K562 (cell line): Measurements from ENCODE around the gene PHF11. TPM values are rescaled to one million over a fixed set of nuclear protein-coding genes. Genes with fewer than 3 reads are reported as not detected.
A peak's percentile ranks its signal among the peaks of the same experiment; 100 is the strongest.

Experiments
- CHD2 ChIP-seq: IDR thresholded peaks from 2 replicates; pipeline ENCODE4 v1.6.1; 2011; ENCODE audit warnings: low read depth, low read length
- EGR1 ChIP-seq: fragments of 450-650 bp; conservative IDR thresholded peaks from 2 replicates; pipeline ENCODE4 v1.6.1; 2017; ENCODE audit warnings: mild to moderate bottlenecking
- ELF2 ChIP-seq: fragments of 250-450 bp; sonication (Bioruptor Pico); IDR thresholded peaks from 2 replicates; pipeline ENCODE4 v1.5.0; 2021; ENCODE audit warnings: mild to moderate bottlenecking
- GABPB2 ChIP-seq: fragments of 250-450 bp; sonication (Bioruptor Pico); conservative IDR thresholded peaks from 2 replicates; pipeline ENCODE4 v1.5.1; 2021; ENCODE audit warnings: mild to moderate bottlenecking
- HOXB6 ChIP-seq: fragments of 250-450 bp; sonication (Bioruptor Pico); IDR thresholded peaks from 2 replicates; pipeline ENCODE4 v1.5.1; 2022; ENCODE audit warnings: mild to moderate bottlenecking, borderline replicate concordance
- IRF2 ChIP-seq: sonication (generic); formaldehyde crosslinking; IDR thresholded peaks from 2 replicates; pipeline ENCODE4 v1.8.1; 2022; ENCODE audit warnings: mild to moderate bottlenecking, missing genetic modification reagents
- MCM2 ChIP-seq: fragments of 450-650 bp; IDR thresholded peaks from 2 replicates; pipeline ENCODE4 v1.6.1; 2017; ENCODE audit warnings: low read depth, mild to moderate bottlenecking
- NCOA4 ChIP-seq: fragments of 450-650 bp; IDR thresholded peaks from 2 replicates; pipeline ENCODE4 v1.6.1; 2018; ENCODE audit warnings: mild to moderate bottlenecking; ENCODE audit not compliant: partially characterized antibody
- POLR2G ChIP-seq: fragments of 200-400 bp; formaldehyde crosslinking; IDR thresholded peaks from 2 replicates; pipeline ENCODE4 v1.6.1; 2017; ENCODE audit warnings: low read depth, mild to moderate bottlenecking, antibody characterized with exemption, low read length, moderate library complexity
- POLR2H ChIP-seq: IDR thresholded peaks from 2 replicates; pipeline ENCODE4 v1.6.1; 2016; ENCODE audit warnings: missing genetic modification characterization, low read depth, mild to moderate bottlenecking, control low read depth, missing compliant biosample characterization, moderate library complexity
- POLR3G ChIP-seq: IDR thresholded peaks from 2 replicates; pipeline ENCODE4 v1.6.1; 2011; ENCODE audit not compliant: insufficient read length, insufficient replicate concordance; ENCODE audit errors: extremely low read depth
- RBM17 ChIP-seq: fragments of 200-400 bp; formaldehyde crosslinking; IDR thresholded peaks from 2 replicates; pipeline ENCODE4 v1.6.1; 2017; ENCODE audit warnings: low read depth, mild to moderate bottlenecking, low read length, borderline replicate concordance
- TCF7 ChIP-seq: sonication (generic); IDR thresholded peaks from 2 replicates; pipeline ENCODE4 v1.6.1; 2016; ENCODE audit warnings: antibody characterized with exemption, borderline replicate concordance
- TEAD2 ChIP-seq: fragments of 450-650 bp; IDR thresholded peaks from 2 replicates; pipeline ENCODE4 v1.6.1; 2016; ENCODE audit warnings: missing genetic modification characterization, control low read depth, missing compliant biosample characterization
- USF2 ChIP-seq: sonication (generic); formaldehyde crosslinking; IDR thresholded peaks from 2 replicates; pipeline ENCODE4 v1.5.0; 2020; ENCODE audit warnings: missing genetic modification reagents
- ZNF133 ChIP-seq: fragments of 250-450 bp; sonication (Bioruptor Pico); IDR thresholded peaks from 2 replicates; pipeline ENCODE4 v1.4.0; 2020; ENCODE audit warnings: mild to moderate bottlenecking
- ZNF239 ChIP-seq: fragments of 250-450 bp; sonication (Bioruptor Pico); IDR thresholded peaks from 2 replicates; pipeline ENCODE4 v1.4.0; 2020; ENCODE audit warnings: mild to moderate bottlenecking
- ZNF592 ChIP-seq: fragments of 450-650 bp; IDR thresholded peaks from 2 replicates; pipeline ENCODE4 v1.6.1; 2017; ENCODE audit warnings: antibody characterized with exemption, mild to moderate bottlenecking
- ZNF609 ChIP-seq: sonication (generic); formaldehyde crosslinking; IDR thresholded peaks from 2 replicates; pipeline ENCODE4 v1.8.1; 2023; ENCODE audit warnings: missing genetic modification reagents, mild to moderate bottlenecking, borderline replicate concordance
- polyA plus RNA-seq, 8 experiments: library from polyadenylated mRNA; depleted of rRNA in 4 of 8; stranded (reverse) in 5 of 8; unstranded in 3 of 8; fragments of >200 nt; fragmentation: Nextera tagmentation in 2 of 8; fragmentation: Illumina TruSeq in 1 of 8; extraction: Ambion mirVana in 2 of 8; extraction: Trizol in 1 of 8; gene quantifications; 2 replicates each; pipeline versions ENCODE4 v1.2.1 to v1.2.3, GENCODE V29; 2011 to 2014; ENCODE audit warnings: inconsistent platforms in 1 of 8, missing spikeins in 1 of 8
- total RNA-seq, 7 experiments: library from RNA; depleted of rRNA in 6 of 7; stranded (reverse); fragments of >200 nt in 6 of 7; fragmentation: Illumina TruSeq in 2 of 7; extraction: Trizol in 2 of 7; gene quantifications; 2 replicates each; pipeline versions ENCODE4 v1.2.1 to v1.2.3, GENCODE V29; 2011 to 2021; ENCODE audit warnings: low replicate concordance in 1 of 7

Gene PHF11
- total and polyA plus RNA-seq, 9 of the 15 experiments (the other 6 are each of a cell fraction or from before 2014, with no cell fraction given): 1.9 to 7.0 (median 5.3) TPM

GRCh38 chr13:49495783-49496762, at the start of gene PHF11 (continued):
- TF ChIP-seq IRF2 (CRISPR knock-in tag) (no peak), POLR3G (no peak), ZNF609 (CRISPR knock-in tag) (no peak), CHD2 (no peak), RBM17 (no peak), POLR2G (peak; percentile 81), TEAD2 (tag) (no peak), HOXB6 (CRISPR knock-in tag) (no peak), MCM2 (no peak), USF2 (CRISPR knock-in tag) (no peak), TCF7 (no peak), EGR1 (no peak), POLR2H (tag) (no peak), ELF2 (no peak), NCOA4 (no peak), ZNF592 (peak; percentile 69), ZNF239 (CRISPR knock-in tag) (no peak), GABPB2 (CRISPR knock-in tag) (no peak), ZNF133 (CRISPR knock-in tag) (no peak)
